ENCODE results near the gene KLF5. TPM values are rescaled to one million over a fixed set of nuclear protein-coding genes. Genes with fewer than 3 reads are reported as not detected.
"Not testable (repeated sequence)": the region's sequence is repeated elsewhere in the genome, so short reads cannot be mapped to it uniquely, and the experiment has no call there.

Gene KLF5
- total and polyA plus RNA-seq, 2 donors: 3.4 to 78.5 TPM

DNA sequence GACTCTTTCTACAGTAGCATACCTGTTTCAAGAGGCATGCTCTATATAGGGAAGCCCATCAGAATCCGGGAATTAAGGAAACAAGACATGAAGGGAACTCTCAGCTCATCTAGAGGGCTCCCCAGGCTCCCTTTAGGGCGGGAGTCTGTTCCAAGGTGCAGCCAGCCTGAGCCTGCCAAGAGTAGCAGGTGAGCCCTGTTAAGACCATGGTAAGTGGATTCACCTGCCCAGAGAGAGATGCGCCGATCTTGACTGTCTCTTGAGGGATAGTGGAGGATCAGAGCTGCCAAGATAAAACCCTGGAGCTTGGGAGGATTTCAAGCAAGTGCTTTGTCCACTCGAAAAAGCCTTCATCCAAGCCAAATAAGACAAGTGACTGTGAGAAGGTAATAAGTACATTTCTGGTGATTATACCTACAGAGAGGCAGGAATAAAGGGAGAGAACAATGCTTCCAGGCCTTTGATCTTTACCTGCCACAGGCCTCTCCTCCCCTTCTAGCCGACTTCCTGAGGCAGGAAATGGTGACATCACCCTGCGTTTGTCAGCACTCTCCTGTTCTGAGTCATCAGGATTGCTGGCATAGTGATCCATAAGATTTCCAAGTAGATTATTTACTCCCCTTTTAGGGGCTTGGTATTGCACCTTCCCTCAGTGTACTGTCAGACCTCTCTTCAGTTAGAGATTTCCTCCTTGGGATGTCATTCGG lies 31.5 kb downstream of the KLF5 start:
- H3K4me1 ChIP-seq (ENCODE audit: control insufficient read depth in 2 of 2, insufficient read depth in 2 of 2, low read length in 2 of 2): peaks cover 7 to 8% of the 10 kb centered on the region in 2 donors
- no peaks in the 10 kb centered on the region for H3K36me3 ChIP-seq (ENCODE audit: control insufficient read depth in 2 of 2, insufficient read depth in 2 of 2, low read length in 1 of 2)
- 70% methylated on average over 8 of the region's 8 CpGs for WGBS
- H3K4me3 ChIP-seq (ENCODE audit: low read length in 2 of 2): no peak overlapping the region
- DNase-seq (ENCODE audit: low read depth in 6 of 9, low spot score in 9 of 9): peak in 6 of 9 donors; percentile 8 to 55 (median 21)
- H3K27me3 ChIP-seq (ENCODE audit: control insufficient read depth in 2 of 2, insufficient read depth in 1 of 2, low read length in 1 of 2): no peaks in the 10 kb centered on the region
- H3K27ac ChIP-seq (ENCODE audit: low read depth in 1 of 2, low read length in 1 of 2): peak overlapping the region in 1 of 2 donors; percentile 5
- peaks cover 0 to 14% of the 10 kb centered on the region in 2 donors for H3K9me3 ChIP-seq (ENCODE audit: control insufficient read depth in 2 of 2, insufficient read depth in 1 of 2, low read length in 1 of 2)

GRCh38 chr13:73090823-73091187 lies 32.0 kb downstream of the KLF5 start:
- H3K27me3 ChIP-seq (ENCODE audit: control insufficient read depth in 2 of 2, insufficient read depth in 1 of 2, low read length in 1 of 2): no peaks in the 10 kb centered on the region
- H3K9me3 ChIP-seq (ENCODE audit: control insufficient read depth in 2 of 2, insufficient read depth in 1 of 2, low read length in 1 of 2): peaks cover 0 to 14% of the 10 kb centered on the region in 2 donors
- no peak for DNase-seq (ENCODE audit: low read depth in 6 of 9, low spot score in 9 of 9)
- 75% methylated on average over 1 of the region's 1 CpG for WGBS
- H3K4me1 ChIP-seq (ENCODE audit: control insufficient read depth in 2 of 2, insufficient read depth in 2 of 2, low read length in 2 of 2): peaks cover 7 to 8% of the 10 kb centered on the region in 2 donors
- H3K27ac ChIP-seq (ENCODE audit: low read depth in 1 of 2, low read length in 1 of 2): no peak overlapping the region
- no peak overlapping the region for H3K4me3 ChIP-seq (ENCODE audit: low read length in 2 of 2)
- no peaks in the 10 kb centered on the region for H3K36me3 ChIP-seq (ENCODE audit: control insufficient read depth in 2 of 2, insufficient read depth in 2 of 2, low read length in 1 of 2)

- DNase-seq (ENCODE audit: low read depth in 6 of 9, low spot score in 9 of 9): peak; percentile 46 to 92 (median 77)
- Histone ChIP-seq H3K4me1 (ENCODE audit: control insufficient read depth in 2 of 2, insufficient read depth in 2 of 2, low read length in 2 of 2) (peaks cover 7 to 8% of the 10 kb centered on the region in 2 donors), H3K27ac (ENCODE audit: low read depth in 1 of 2, low read length in 1 of 2) (no peak overlapping the region), H3K4me3 (ENCODE audit: low read length in 2 of 2) (no peak overlapping the region), H3K36me3 (ENCODE audit: control insufficient read depth in 2 of 2, insufficient read depth in 2 of 2, low read length in 1 of 2) (no peaks in the 10 kb centered on the region), H3K27me3 (ENCODE audit: control insufficient read depth in 2 of 2, insufficient read depth in 1 of 2, low read length in 1 of 2) (no peaks in the 10 kb centered on the region), H3K9me3 (ENCODE audit: control insufficient read depth in 2 of 2, insufficient read depth in 1 of 2, low read length in 1 of 2) (peaks cover 0 to 14% of the 10 kb centered on the region in 2 donors)
These were observed 34.0 kb downstream of the KLF5 start for GRCh38 chr13:73092829-73093228.

GRCh38 chr13:73096173-73096572 lies 37.4 kb downstream of the KLF5 start:
- Histone ChIP-seq H3K27me3 (ENCODE audit: control insufficient read depth in 2 of 2, insufficient read depth in 1 of 2, low read length in 1 of 2) (no peaks in the 10 kb centered on the region), H3K36me3 (ENCODE audit: control insufficient read depth in 2 of 2, insufficient read depth in 2 of 2, low read length in 1 of 2) (no peaks in the 10 kb centered on the region), H3K4me3 (ENCODE audit: low read length in 2 of 2) (no peak overlapping the region), H3K9me3 (ENCODE audit: control insufficient read depth in 2 of 2, insufficient read depth in 1 of 2, low read length in 1 of 2) (peaks cover 0 to 3% of the 10 kb centered on the region in 2 donors), H3K4me1 (ENCODE audit: control insufficient read depth in 2 of 2, insufficient read depth in 2 of 2, low read length in 2 of 2) (no peaks in the 10 kb centered on the region), H3K27ac (ENCODE audit: low read depth in 1 of 2, low read length in 1 of 2) (no peak overlapping the region)
- DNase-seq (ENCODE audit: low read depth in 6 of 9, low spot score in 9 of 9): no peak
- WGBS: 72% methylated on average over 2 of the region's 2 CpGs

DNA sequence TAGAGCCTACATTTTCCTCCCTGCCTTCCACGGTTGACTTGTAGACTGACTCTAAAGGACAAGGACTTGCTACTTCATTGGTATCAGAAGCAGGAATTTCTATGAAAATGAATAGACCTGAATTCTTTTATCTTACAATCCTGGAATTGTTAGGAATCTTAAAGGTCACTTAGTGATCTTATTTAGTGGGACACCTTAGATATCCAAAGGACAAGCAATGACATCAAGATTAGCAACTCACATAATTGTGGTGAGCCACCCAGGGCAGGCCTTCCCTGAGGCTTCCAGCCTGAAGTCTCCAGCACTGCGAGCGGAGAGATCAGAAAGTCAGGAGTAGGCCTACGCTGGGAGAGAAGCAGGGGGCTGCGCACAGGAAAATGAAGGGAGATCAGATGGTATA lies 37.8 kb downstream of the KLF5 start:
- no peaks in the 10 kb centered on the region for H3K4me1 ChIP-seq (ENCODE audit: control insufficient read depth in 2 of 2, insufficient read depth in 2 of 2, low read length in 2 of 2)
- H3K4me3 ChIP-seq (ENCODE audit: low read length in 2 of 2): no peak overlapping the region
- H3K36me3 ChIP-seq (ENCODE audit: control insufficient read depth in 2 of 2, insufficient read depth in 2 of 2, low read length in 1 of 2): no peaks in the 10 kb centered on the region
- H3K27me3 ChIP-seq (ENCODE audit: control insufficient read depth in 2 of 2, insufficient read depth in 1 of 2, low read length in 1 of 2): no peaks in the 10 kb centered on the region
- H3K27ac ChIP-seq (ENCODE audit: low read depth in 1 of 2, low read length in 1 of 2): no peak overlapping the region
- no peak for DNase-seq (ENCODE audit: low read depth in 6 of 9, low spot score in 9 of 9)
- WGBS: 78% methylated on average over 5 of the region's 5 CpGs
- peaks cover 0 to 3% of the 10 kb centered on the region in 2 donors for H3K9me3 ChIP-seq (ENCODE audit: control insufficient read depth in 2 of 2, insufficient read depth in 1 of 2, low read length in 1 of 2)

DNA sequence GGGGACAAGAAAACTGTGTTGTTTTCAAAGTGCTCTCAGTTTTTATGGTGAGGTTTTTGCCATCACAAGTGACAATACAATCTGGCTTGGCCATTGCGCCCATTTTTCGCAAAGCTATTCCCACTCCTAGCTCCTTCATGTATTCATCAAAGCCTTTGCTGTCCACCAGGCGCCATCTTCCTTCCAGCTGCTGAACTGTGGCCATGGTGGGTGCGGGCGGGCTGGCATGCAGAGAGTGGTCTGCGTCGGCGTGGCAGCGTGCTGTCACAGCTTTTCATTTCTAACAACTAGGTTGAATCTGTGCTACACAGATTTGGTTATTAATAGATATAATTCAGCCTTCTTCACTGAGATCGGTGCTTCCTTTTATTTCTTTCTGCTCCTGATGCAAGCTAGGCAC lies 42.0 kb downstream of the KLF5 start:
- not testable (repeated sequence) for H3K4me3 ChIP-seq (ENCODE audit: low read length in 2 of 2); H3K36me3 ChIP-seq (ENCODE audit: control insufficient read depth in 2 of 2, insufficient read depth in 2 of 2, low read length in 1 of 2); H3K27ac ChIP-seq (ENCODE audit: low read depth in 1 of 2, low read length in 1 of 2); H3K9me3 ChIP-seq (ENCODE audit: control insufficient read depth in 2 of 2, insufficient read depth in 1 of 2, low read length in 1 of 2); DNase-seq (ENCODE audit: low read depth in 6 of 9, low spot score in 9 of 9); H3K27me3 ChIP-seq (ENCODE audit: control insufficient read depth in 2 of 2, insufficient read depth in 1 of 2, low read length in 1 of 2); H3K4me1 ChIP-seq (ENCODE audit: control insufficient read depth in 2 of 2, insufficient read depth in 2 of 2, low read length in 2 of 2)
- WGBS: 98% methylated on average over 10 of the region's 10 CpGs

- no peaks in the 10 kb centered on the region for H3K9me3 ChIP-seq (ENCODE audit: control insufficient read depth in 2 of 2, insufficient read depth in 1 of 2, low read length in 1 of 2)
- H3K27me3 ChIP-seq (ENCODE audit: control insufficient read depth in 2 of 2, insufficient read depth in 1 of 2, low read length in 1 of 2): no peaks in the 10 kb centered on the region
- WGBS: 94% methylated on average over 2 of the region's 2 CpGs
- H3K27ac ChIP-seq (ENCODE audit: low read depth in 1 of 2, low read length in 1 of 2): no peak overlapping the region
- H3K36me3 ChIP-seq (ENCODE audit: control insufficient read depth in 2 of 2, insufficient read depth in 2 of 2, low read length in 1 of 2): no peaks in the 10 kb centered on the region
- no peak overlapping the region for H3K4me3 ChIP-seq (ENCODE audit: low read length in 2 of 2)
- no peak for DNase-seq (ENCODE audit: low read depth in 6 of 9, low spot score in 9 of 9)
- no peaks in the 10 kb centered on the region for H3K4me1 ChIP-seq (ENCODE audit: control insufficient read depth in 2 of 2, insufficient read depth in 2 of 2, low read length in 2 of 2)
These were observed 42.7 kb downstream of the KLF5 start for GRCh38 chr13:73101351-73102007.

DNA sequence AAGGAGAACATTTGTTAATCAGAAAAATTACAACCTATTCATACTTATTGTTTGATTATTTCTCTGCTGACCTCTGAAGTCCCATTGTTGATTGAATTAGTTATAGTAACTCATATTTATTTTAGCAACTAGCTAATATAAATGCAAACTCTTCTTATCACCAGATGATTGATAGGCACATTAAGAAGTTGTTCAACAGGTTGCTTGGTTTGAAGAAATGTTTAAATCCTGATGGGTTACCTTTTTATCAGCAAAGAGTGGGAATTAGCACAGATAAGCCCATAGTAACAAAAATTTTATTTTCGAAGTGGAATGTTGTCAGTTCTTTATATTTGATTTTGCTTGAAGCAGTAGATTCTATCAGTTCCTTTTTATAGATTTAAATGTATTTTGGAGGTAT lies 44.4 kb downstream of the KLF5 start:
- Histone ChIP-seq H3K36me3 (ENCODE audit: control insufficient read depth in 2 of 2, insufficient read depth in 2 of 2, low read length in 1 of 2) (no peaks in the 10 kb centered on the region), H3K4me3 (ENCODE audit: low read length in 2 of 2) (no peak overlapping the region), H3K9me3 (ENCODE audit: control insufficient read depth in 2 of 2, insufficient read depth in 1 of 2, low read length in 1 of 2) (no peaks in the 10 kb centered on the region), H3K27ac (ENCODE audit: low read depth in 1 of 2, low read length in 1 of 2) (no peak overlapping the region), H3K4me1 (ENCODE audit: control insufficient read depth in 2 of 2, insufficient read depth in 2 of 2, low read length in 2 of 2) (no peaks in the 10 kb centered on the region), H3K27me3 (ENCODE audit: control insufficient read depth in 2 of 2, insufficient read depth in 1 of 2, low read length in 1 of 2) (no peaks in the 10 kb centered on the region)
- DNase-seq (ENCODE audit: low read depth in 6 of 9, low spot score in 9 of 9): no peak
- WGBS: 96% methylated on average over 1 of the region's 1 CpG

- H3K27ac ChIP-seq (ENCODE audit: low read depth in 1 of 2, low read length in 1 of 2): no peak overlapping the region
These were observed 47.8 kb downstream of the KLF5 start for GRCh38 chr13:73106513-73107178.

More at GRCh38 chr13:73106513-73107178, 47.8 kb downstream of the KLF5 start:
- no peak overlapping the region for H3K4me3 ChIP-seq (ENCODE audit: low read length in 2 of 2)
- no peaks in the 10 kb centered on the region for H3K4me1 ChIP-seq (ENCODE audit: control insufficient read depth in 2 of 2, insufficient read depth in 2 of 2, low read length in 2 of 2)
- no peaks in the 10 kb centered on the region for H3K9me3 ChIP-seq (ENCODE audit: control insufficient read depth in 2 of 2, insufficient read depth in 1 of 2, low read length in 1 of 2)
- WGBS: 94% methylated on average over 10 of the region's 10 CpGs
- DNase-seq (ENCODE audit: low read depth in 6 of 9, low spot score in 9 of 9): no peak
- no peaks in the 10 kb centered on the region for H3K27me3 ChIP-seq (ENCODE audit: control insufficient read depth in 2 of 2, insufficient read depth in 1 of 2, low read length in 1 of 2)
- H3K36me3 ChIP-seq (ENCODE audit: control insufficient read depth in 2 of 2, insufficient read depth in 2 of 2, low read length in 1 of 2): no peaks in the 10 kb centered on the region

Measured in thymus (tissue), 11 donors.